ENCODE results near the gene ADAMTSL3.

DNA sequence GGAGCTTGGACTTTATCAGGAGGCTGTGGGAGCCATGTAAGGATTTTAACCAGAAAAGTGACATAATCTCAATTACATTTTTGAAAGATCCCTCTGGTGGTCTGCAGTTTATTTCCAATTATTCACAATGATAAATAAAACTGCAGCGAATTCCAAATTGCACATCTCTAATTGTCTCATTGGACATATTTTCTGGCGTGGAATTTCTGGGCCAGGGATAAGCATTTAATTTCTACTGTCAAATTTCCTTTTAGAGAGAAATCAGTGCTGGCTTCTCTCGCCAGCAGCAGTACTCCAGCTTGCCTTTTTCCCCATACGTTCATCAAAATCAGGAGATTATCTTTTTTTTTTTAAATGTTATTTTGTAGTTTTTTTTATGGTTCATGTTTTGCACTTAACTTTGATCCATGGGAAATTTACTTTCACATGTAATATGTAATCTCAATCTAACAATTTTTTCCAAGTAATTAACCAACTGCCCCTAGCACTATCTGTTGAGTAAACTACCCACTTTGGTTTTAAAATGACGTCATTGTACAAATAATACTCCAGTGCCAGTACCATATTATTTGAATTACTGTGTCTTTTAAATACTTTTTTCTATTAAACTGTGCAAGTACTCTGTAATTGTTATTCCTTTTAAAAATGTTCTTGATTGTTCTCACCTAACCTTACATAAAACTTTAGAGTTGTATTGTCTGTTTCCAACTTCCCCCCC lies 251.8 kb downstream of the ADAMTSL3 start:
- TF ChIP-seq EZH2phosphoT487 (IDR thresholded peaks at IDR 0.05; ENCODE audit: unreplicated experiment) (no peak), CTCF (conservative IDR thresholded peaks at IDR 0.05; ENCODE audit: low read depth in 2 of 2) (no peak), POLR2AphosphoS5 (IDR thresholded peaks at IDR 0.05; ENCODE audit: low read depth) (no peak), STAT1 (IDR thresholded peaks at IDR 0.05; ENCODE audit: unreplicated experiment) (no peak), EZH2 (IDR thresholded peaks at IDR 0.05; ENCODE audit: low read depth, unreplicated experiment) (no peak), ZNF114 (CRISPR knock-in tag; IDR thresholded peaks at IDR 0.05) (no peak), CREB1 (CRISPR knock-in tag; IDR thresholded peaks at IDR 0.05; ENCODE audit: low read depth) (no peak)
